Testis (tissue), 5 donors: Measurements from ENCODE around the gene SPATA31A7. TPM values are rescaled to one million over a fixed set of nuclear protein-coding genes. Genes with fewer than 3 reads are reported as not detected.
"Not testable (repeated sequence)": the region's sequence is repeated elsewhere in the genome, so short reads cannot be mapped to it uniquely, and the experiment has no call there.

Source experiments
- DNase-seq: peaks from one replicate; pipeline ENCODE4 v3.0.0-alpha.2; 2019
- H3K27ac ChIP-seq, 2 donors: fragments of 200-600 bp; sonication (generic); one replicate each; pipeline ENCODE4 v1.5.1; 2019
- H3K27me3 ChIP-seq: fragments of 200-600 bp; sonication (generic); one replicate; pipeline ENCODE4 v1.5.1; 2019
- H3K36me3 ChIP-seq: fragments of 200-600 bp; sonication (generic); one replicate; pipeline ENCODE4 v1.5.1; 2017; ENCODE audit warnings: low read depth; ENCODE audit errors: missing control alignments
- H3K4me1 ChIP-seq: fragments of 200-600 bp; sonication (generic); one replicate; pipeline ENCODE4 v1.5.1; 2019
- H3K4me3 ChIP-seq, 2 donors: fragments of 200-600 bp; sonication (generic); one replicate each; pipeline ENCODE4 v1.5.1; 2017 to 2019
- H3K9me3 ChIP-seq: fragments of 200-600 bp; sonication (generic); one replicate; pipeline ENCODE4 v1.5.1; 2017
- WGBS, 2 donors: methylation state at CpG; one replicate each; pipeline ENCODE4 v1.1.5; 2018; 5-methylcytosine and 5-hydroxymethylcytosine counted together
- intact Hi-C: fragments of 100-400 bp; cut with DNase I; formaldehyde crosslinking; loops from one replicate; pipeline ENCODE4 v1.15.1; 2023; ENCODE audit warnings: low total_unique reads
- long read RNA-seq, 2 donors: transcript quantifications; one replicate each; lab custom pipeline, GENCODE V29; 2026
- polyA plus RNA-seq: library from polyadenylated mRNA; stranded (reverse); fragments of 350-450 nt; fragmentation: Illumina TruSeq; extraction: RNeasy Lipid Tissue Mini Kit (QIAGEN cat#74804); gene quantifications from one replicate; pipeline ENCODE4 v1.2.3, GENCODE V29; 2014; ENCODE audit warnings: low read depth, low replicate concordance; ENCODE audit not compliant: insufficient read depth
- small RNA-seq, 2 donors: library from RNA; depleted of rRNA; stranded (forward); fragments of <200 nt; gene quantifications; one replicate each; pipeline ENCODE3, GENCODE V24; 2016
- total RNA-seq, 2 donors: library from RNA; depleted of rRNA; stranded (reverse); fragments of >200 nt; gene quantifications; one replicate each; pipeline ENCODE4 v1.2.3, GENCODE V29; 2016

The SPATA31A7 gene
- total RNA-seq (1 to 10 TPM; 1.2 to 2.3 TPM), polyA plus RNA-seq (3.0 TPM)
- long read RNA-seq, donor 1, result 0 reads
- long read RNA-seq, donor 2, result 0 reads

GRCh38 chr9:61189736-61190135 lies at the start of gene SPATA31A7:
Gene SPATA31A7, plus strand, starts transcription at chr9:61190036. Its CDS starts 29 bp downstream, at chr9:61190065.
- H3K27me3 ChIP-seq, H3K27ac ChIP-seq, H3K9me3 ChIP-seq, H3K36me3 ChIP-seq, DNase-seq, H3K4me1 ChIP-seq, H3K4me3 ChIP-seq, intact Hi-C loops: not testable (repeated sequence)
- no CpG with 5 or more reads among the region's 7 CpGs for WGBS, 2 donors

- no CpG with 5 or more reads among the region's 4 CpGs for WGBS, 2 donors
- H3K27ac ChIP-seq, DNase-seq, H3K4me1 ChIP-seq, H3K27me3 ChIP-seq, H3K9me3 ChIP-seq, intact Hi-C loops, H3K36me3 ChIP-seq, H3K4me3 ChIP-seq: not testable (repeated sequence)
Measured at GRCh38 chr9:61226438-61226837, 36.6 kb downstream of the SPATA31A7 start.

Small RNA genes within 50 kb of the gene (small RNA-seq; reads per million reads assigned to genes)
- gene BX005040.2, result 0 reads per million in 2 donors
